ENCODE measurements around the gene SDSL.

SDSL gene

DNA sequence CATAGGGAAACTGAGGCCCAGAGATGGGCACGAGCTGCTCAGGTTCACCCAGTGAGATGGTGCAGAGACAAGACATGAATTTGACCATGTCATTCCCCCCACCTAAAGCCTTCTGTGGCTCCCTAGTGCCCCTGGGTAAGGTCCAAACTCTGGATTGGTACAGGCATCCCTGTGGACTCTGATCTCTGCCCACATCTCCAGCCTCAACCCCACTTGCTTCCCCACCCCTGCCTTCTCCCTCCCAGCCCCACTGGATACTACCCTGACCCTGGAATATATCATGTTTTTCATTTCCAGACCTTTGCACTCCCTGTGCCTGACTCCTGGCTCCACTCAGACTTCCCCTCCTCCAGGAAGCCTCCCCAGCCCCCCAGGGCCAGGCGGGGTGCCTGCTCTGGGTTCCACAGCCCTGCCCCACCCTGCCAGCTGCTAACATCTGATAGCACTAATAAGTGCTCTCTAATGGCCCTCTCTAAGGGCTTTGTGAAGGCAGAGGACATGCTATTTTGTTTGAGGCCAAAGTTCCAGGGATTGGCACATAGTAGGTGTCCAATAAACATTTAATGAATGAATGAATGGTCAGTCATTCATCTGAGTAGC lies 1.1 kb upstream of the SDSL start:
- no peak for DNase-seq (ENCODE audit: low spot score)

GRCh38 chr12:113422886-113423669 lies 898 bp downstream of the SDSL start:
- no peak for DNase-seq (ENCODE audit: low spot score)

- DNase-seq (ENCODE audit: low spot score) = no peak
Measured at GRCh38 chr12:113424456-113424855, 2.3 kb downstream of the SDSL start.

- peak; percentile 48 for DNase-seq (ENCODE audit: low spot score)
Measured at GRCh38 chr12:113424915-113425823, 3.0 kb downstream of the SDSL start.

- DNase-seq (ENCODE audit: low spot score) = no peak
Measured at GRCh38 chr12:113425960-113426453, 3.8 kb downstream of the SDSL start.

DNA sequence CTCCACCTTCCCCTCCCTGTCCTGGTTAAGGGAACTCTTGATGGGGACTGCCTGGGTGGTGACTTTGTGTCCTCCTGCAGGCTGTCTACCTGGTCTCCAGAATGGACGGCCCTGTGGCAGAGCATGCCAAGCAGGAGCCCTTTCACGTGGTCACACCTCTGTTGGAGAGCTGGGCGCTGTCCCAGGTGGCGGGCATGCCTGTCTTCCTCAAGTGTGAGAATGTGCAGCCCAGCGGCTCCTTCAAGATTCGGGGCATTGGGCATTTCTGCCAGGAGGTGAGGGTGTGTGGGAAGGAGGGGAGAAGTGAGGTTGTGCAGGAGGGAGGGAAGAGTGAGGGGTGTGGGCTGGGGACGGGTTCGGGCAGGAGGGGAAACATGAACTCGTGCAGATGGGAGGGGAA lies 5.7 kb downstream of the SDSL start:
- DNase-seq (ENCODE audit: low spot score) = no peak

- no peak for DNase-seq (ENCODE audit: low spot score)
Measured at GRCh38 chr12:113428482-113428881, 6.3 kb downstream of the SDSL start.

DNA sequence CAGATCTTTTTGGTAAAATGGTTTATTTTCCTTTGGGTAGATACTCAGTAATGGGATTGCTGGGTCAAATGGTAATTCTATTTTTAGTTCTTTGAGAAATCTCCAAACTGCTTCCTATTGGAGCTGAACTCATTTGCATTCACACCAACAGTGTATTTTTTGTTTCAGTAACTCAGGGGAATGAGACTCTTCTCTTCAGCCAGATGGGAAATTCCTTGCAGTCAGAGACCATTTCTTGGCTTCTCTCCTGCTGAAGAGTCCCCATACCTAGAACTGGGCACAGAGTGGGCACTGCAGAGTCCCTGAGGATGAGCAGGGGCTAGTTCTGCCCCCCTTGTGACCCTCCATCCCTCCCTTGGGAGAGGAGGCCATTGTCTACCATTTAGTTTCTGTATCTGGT lies 10.8 kb downstream of the SDSL start:
- DNase-seq (ENCODE audit: low spot score) = no peak

DNA sequence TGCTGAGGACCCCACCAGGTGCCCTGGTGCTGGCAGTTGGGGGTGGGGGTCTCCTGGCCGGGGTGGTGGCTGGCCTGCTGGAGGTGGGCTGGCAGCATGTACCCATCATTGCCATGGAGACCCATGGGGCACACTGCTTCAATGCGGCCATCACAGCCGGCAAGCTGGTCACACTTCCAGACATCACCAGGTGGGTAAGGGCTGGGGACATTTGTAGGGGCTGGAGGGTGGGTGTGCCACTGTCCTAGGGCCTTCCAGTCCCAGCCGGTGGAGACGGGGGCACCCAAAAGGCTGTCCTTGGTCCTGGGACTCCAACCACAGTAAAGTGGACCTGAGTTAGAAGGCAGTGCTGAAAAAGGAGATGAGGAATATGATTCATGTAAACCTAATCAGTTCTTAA lies 13.2 kb downstream of the SDSL start:
- DNase-seq (ENCODE audit: low spot score) = no peak

DNA sequence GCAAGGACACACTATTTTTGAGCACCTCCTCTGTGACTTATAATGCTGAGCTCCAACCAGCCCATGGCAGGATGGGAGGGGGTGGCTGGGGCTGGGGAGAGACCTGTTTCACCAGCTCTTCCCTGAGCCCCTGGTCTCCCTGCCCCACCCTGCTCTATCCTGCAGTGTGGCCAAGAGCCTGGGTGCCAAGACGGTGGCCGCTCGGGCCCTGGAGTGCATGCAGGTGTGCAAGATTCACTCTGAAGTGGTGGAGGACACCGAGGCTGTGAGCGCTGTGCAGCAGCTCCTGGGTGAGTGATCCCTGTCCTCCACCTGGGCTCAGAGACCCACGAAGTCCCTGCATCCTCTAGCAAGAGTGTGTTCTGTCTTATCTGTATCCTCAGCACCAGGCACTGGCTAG lies 14.4 kb downstream of the SDSL start:
- DNase-seq (ENCODE audit: low spot score) = no peak

- DNase-seq (ENCODE audit: low spot score) = no peak
Measured at GRCh38 chr12:113436993-113437728, 15.0 kb downstream of the SDSL start.

- DNase-seq (ENCODE audit: low spot score) = no peak
Measured at GRCh38 chr12:113437729-113438100, 15.5 kb downstream of the SDSL start.

DNA sequence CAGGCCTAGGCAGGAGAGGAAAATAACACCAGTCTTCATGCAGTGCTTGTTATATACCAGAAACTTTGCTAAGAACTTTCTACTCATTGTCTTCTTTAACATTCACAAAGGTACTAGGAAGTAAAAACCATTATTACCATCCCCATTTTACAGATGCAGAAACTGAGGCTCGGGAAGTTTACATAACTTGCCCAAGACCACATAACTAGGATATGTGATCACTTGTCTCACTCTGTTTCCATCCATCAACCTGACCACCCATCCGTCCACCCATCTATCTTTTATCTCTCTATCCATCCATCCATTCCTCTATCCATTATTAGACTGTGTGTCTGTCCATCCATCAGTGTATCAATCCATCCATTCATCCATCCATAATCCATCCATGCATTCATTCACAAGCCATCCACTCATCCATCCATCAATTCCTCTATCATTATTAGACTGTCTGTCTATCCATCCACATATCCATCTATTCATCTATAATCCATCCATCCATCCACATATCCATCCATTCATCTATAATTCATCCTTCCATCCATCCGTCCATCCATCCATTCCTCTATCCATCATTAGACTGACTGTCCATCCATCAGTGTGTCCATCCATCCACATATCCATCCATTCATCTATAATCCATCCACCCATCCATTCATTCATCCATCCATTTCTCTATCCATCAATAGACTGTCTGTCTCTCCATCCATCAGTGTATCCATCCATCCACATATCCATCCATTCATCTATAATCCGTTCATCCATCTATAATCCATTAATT lies 16.5 kb downstream of the SDSL start:
- no peak for DNase-seq (ENCODE audit: low spot score)

DNA sequence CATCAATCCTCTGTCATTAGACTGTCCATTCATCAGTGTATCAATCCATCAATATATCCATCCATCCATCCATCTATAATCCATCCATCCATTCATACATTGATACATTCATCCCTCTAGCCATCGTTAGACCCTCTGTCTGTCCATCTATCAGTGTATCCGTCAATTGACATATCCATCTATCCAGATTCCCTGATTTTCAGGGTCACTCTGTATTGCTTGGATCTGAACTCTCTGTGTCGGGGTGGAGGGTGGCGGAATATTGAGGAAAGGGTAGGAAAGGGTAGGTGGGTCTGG lies 17.1 kb downstream of the SDSL start:
- no peak for DNase-seq (ENCODE audit: low spot score)

DNA sequence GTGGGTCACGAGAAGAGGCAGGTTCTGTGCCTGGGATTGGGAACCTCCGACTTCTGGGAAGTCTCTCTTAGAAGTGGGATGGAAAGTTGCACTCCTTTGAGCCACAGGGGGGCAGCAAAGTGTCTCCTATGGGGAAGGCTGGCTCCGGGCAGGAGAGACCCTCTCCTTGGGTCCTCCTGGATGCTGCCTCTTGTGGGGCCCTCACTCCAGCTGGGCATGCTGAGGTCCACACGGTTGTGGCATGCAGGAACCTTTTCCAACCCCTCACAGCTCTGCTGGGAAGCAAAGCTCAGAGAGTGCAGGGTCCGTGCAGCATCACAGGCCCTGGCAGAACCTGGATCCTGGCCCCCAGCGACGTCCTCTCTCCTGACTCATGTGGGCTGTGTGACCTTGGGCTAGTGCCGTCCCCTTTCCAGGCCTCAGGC lies 17.4 kb downstream of the SDSL start:
- no peak for DNase-seq (ENCODE audit: low spot score)

- DNase-seq (ENCODE audit: low spot score) = no peak
Measured at GRCh38 chr12:113440336-113440735, 18.2 kb downstream of the SDSL start.

GRCh38 chr12:113440947-113441782 lies 19.0 kb downstream of the SDSL start:
- DNase-seq (ENCODE audit: low spot score) = no peak

- no peak for DNase-seq (ENCODE audit: low spot score)
Measured at GRCh38 chr12:113443030-113443539, 20.9 kb downstream of the SDSL start.

DNA sequence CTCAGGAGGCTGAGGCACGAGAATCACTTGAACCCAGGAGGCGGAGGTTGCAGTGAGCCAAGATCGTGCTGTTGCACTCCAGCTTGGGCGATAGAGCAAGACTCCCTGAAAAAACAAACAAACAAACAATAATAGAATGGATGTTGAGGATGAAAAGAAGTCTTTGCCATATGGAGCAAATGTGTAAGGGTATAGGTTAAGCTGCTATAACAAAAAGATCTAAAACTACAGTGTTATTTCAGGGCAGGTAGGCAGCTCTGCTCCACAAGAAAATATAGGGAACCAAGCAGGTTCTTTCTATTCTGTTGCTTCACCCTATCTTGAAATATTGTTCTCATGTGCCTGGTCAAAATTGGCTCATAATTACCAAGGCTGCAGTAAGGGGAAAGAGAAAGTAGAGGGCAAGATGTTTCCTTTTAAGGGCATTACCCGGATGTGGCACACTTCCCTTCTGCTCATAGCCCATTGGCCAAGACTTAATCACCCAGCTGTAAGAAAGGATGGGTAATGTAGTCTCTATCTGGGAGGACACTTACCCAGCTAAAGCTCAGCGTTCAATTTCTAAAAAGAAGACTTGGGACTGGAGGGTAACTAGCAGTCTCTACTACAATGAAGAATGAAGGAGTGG lies 23.5 kb downstream of the SDSL start:
- no peak for DNase-seq (ENCODE audit: low spot score)

DNA sequence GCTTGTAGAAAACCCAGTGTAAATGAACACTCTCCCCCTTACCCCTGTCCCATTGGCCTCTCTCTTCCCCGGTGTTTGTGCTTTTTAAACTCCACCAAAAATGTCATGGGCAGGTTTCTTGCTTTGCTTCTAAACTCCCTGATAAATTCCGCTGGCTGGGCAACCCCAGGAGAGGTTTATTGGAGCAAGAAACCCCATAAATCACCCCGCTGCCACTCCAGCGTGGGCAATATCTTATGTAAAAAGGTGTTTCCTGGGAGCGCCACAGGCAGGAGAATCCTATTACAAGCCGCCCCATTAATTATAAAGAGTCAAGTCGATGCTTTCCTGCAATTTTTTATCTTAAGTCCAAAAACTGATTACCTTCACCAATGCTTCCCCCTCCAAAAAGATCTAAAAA lies 26.7 kb downstream of the SDSL start:
- no peak for DNase-seq (ENCODE audit: low spot score)

All from CD4-positive, alpha-beta T cell treated with Interleukin-2 at 100 ng/mL for 4 hours (primary cell).